ENCODE results near the gene ID3. TPM values are rescaled to one million over a fixed set of nuclear protein-coding genes. Genes with fewer than 3 reads are reported as not detected.

ID3 gene
- total RNA-seq, 2 donors from 2014 or later: 65.9 to 118 TPM

DNA sequence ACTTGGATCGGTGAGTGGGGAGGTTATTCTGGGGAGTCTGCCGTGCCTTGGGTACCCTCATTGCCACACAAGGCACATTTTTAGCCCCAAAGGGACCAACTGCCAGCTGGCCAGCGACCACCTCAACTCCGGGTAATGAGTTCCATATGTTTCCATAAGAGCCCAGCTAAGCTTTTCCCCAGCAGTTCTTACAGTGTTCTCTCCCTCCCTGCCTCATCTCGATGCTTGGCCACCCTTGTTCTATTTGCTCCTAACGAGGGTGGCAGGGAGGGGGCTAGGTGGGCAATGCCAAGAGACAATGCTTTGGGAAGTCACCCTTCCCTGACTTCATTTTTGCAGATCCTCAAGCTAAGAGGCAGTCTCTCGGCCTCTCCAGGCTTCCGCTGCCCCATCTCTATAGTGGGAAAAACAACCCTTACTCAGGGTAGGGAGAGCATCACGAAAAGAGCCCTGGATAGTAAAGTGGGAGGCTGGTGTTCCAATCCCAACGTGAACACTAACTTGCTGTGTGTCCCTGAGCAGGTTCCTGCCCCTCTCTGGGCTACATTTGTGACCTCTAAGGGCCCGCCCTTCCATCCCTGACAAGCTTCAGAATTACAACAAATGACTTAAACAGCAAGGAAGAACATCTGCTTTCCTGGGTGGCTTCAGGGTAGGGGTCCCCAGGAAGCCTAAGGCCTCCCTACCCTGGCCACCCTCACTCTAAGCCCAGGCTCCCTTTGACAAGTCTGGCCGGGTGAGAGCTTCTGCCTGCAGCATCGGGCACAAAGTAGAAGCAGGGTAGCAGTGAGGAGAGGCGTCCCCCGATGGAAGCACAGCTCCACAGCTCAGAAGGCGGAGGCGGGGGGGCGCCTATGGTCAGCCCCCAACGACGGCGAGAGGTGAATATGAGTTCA, 5.8 kb downstream of the ID3 start:
- Histone ChIP-seq H3K36me3 (replicated peaks in 1 of 2; ENCODE audit: insufficient read depth in 1 of 2, low read depth in 2 of 2) (no peaks in the 10 kb centered on the region), H3K27ac (peak overlapping the region; percentile 90 to 94 (median 92)), H3K9me3 (no peaks in the 10 kb centered on the region), H3K4me3 (no peak overlapping the region), H3K27me3 (no peaks in the 10 kb centered on the region), H3K4me1 (peaks cover 42% of the 10 kb centered on the region)
- TF ChIP-seq POLR2A (IDR thresholded peaks at IDR 0.05): no peak
- TF ChIP-seq, protein P1, sequence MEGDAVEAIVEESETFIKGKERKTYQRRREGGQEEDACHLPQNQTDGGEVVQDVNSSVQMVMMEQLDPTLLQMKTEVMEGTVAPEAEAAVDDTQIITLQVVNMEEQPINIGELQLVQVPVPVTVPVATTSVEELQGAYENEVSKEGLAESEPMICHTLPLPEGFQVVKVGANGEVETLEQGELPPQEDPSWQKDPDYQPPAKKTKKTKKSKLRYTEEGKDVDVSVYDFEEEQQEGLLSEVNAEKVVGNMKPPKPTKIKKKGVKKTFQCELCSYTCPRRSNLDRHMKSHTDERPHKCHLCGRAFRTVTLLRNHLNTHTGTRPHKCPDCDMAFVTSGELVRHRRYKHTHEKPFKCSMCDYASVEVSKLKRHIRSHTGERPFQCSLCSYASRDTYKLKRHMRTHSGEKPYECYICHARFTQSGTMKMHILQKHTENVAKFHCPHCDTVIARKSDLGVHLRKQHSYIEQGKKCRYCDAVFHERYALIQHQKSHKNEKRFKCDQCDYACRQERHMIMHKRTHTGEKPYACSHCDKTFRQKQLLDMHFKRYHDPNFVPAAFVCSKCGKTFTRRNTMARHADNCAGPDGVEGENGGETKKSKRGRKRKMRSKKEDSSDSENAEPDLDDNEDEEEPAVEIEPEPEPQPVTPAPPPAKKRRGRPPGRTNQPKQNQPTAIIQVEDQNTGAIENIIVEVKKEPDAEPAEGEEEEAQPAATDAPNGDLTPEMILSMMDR (IDR thresholded peaks at IDR 0.05): no peak
- peak in 1 of 4 donors; percentile 9 for DNase-seq
- ATAC-seq: no peak
- WGBS, 2 donors: 73 to 86% methylated on average over 18 to 21 of the region's 21 CpGs
- intact Hi-C loops (cut with DNase I): no loop called here

DNA sequence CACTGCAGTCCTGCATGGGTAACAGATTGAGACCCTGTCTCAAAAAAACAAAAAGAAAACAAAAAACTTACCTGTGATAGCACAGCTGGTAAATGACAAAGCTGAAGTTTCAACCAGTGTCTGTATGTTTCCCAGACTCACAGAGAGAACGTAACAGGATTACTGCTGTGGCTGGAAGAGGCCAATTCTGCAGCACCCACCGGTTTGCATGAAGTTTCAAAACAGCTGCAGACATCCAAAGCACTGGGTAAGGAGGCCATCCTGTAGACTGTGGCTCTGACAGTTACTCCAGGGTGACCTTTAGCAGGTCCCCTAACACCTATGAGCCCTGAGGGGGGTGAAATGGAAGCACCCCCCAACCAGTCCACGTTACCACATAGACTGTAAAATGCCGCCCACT, 7.5 kb downstream of the ID3 start:
- H3K27ac ChIP-seq: no peak overlapping the region
- intact Hi-C loops (cut with DNase I): no loop called here
- peaks cover 29% of the 10 kb centered on the region for H3K4me1 ChIP-seq
- no peak for DNase-seq
- ATAC-seq: no peak
- H3K36me3 ChIP-seq (replicated peaks in 1 of 2; ENCODE audit: insufficient read depth in 1 of 2, low read depth in 2 of 2): no peaks in the 10 kb centered on the region
- 83 to 84% methylated on average over 3 to 4 of the region's 4 CpGs for WGBS, 2 donors
- no peaks in the 10 kb centered on the region for H3K9me3 ChIP-seq
- TF ChIP-seq POLR2A (IDR thresholded peaks at IDR 0.05): no peak
- TF ChIP-seq, protein P1 (IDR thresholded peaks at IDR 0.05): no peak
- H3K4me3 ChIP-seq: no peak overlapping the region
- no peaks in the 10 kb centered on the region for H3K27me3 ChIP-seq

DNA sequence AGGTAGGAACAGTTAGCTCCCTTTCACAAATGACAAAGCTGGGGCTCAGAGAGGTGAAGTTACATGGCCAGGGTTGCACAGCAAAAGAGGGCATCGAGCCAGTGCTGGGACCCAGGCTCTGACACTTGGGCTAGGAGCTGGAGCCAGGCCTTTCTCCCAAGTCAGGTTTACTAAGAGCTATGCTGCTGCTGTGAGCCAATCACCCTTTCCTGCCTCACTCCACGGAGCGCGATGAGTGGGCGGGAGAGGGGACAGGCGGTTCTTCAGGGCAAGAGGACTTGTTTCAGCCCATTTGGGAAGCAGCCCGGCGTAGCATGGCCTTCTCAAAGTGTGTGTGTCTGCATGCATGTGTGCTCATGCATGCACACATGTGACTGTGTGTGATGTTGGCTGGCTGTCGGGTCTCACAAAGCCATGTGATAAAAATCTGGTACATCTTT, 10.6 kb downstream of the ID3 start:
- H3K27ac ChIP-seq: peak overlapping the region in 1 of 4 donors; percentile 44
- WGBS, 2 donors: 79 to 82% methylated on average over 9 of the region's 9 CpGs
- H3K4me3 ChIP-seq: no peak overlapping the region
- intact Hi-C loops (cut with DNase I): no loop called here
- TF ChIP-seq POLR2A (IDR thresholded peaks at IDR 0.05): no peak
- TF ChIP-seq, protein P1 (IDR thresholded peaks at IDR 0.05): no peak
- no peaks in the 10 kb centered on the region for H3K27me3 ChIP-seq
- no peaks in the 10 kb centered on the region for H3K36me3 ChIP-seq (replicated peaks in 1 of 2; ENCODE audit: insufficient read depth in 1 of 2, low read depth in 2 of 2)
- H3K4me1 ChIP-seq: peaks cover 7% of the 10 kb centered on the region
- ATAC-seq: no peak
- no peaks in the 10 kb centered on the region for H3K9me3 ChIP-seq
- peak in 3 of 4 donors; percentile 28 to 43 (median 38) for DNase-seq

DNA sequence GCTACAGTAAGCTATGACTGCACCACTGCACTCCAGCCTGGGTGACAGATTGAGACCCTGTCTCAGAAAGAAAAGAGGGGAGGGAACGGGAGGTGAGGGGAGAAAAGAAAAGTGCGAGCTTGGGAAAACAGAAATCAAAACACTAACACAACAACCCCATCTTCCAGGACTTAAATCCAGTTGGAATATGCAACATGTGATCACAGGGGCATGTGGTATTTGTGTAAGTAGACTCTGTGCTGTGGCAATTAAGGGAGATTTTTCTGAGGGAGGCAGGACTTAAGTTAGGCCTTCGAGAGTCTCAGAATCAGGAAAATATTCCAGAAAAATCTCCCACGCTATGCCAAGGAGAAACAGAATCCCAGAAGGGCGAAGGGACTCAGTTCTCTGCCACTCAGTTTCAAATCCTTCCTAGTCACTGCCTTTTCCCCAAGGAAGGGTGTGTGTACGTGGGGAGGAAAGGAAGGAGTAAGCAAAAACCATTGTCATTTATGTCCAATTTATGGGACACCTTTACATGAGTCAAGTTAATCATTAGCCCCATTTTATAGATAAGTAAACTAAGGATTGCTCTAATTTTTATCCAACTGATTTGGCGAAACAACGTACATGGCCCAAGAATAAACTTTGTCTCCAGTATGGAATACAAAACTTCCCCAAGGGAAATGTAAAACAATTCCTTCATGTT, 12.3 kb downstream of the ID3 start:
- 53 to 56% methylated on average over 8 of the region's 8 CpGs for WGBS, 2 donors
- Histone ChIP-seq H3K27me3 (no peaks in the 10 kb centered on the region), H3K4me3 (no peak overlapping the region), H3K9me3 (no peaks in the 10 kb centered on the region), H3K4me1 (peaks cover 5% of the 10 kb centered on the region), H3K27ac (no peak overlapping the region), H3K36me3 (replicated peaks in 1 of 2; ENCODE audit: insufficient read depth in 1 of 2, low read depth in 2 of 2) (no peaks in the 10 kb centered on the region)
- intact Hi-C loops (cut with DNase I): no loop called here
- ATAC-seq (no peak), DNase-seq (no peak)
- TF ChIP-seq, protein P1 (IDR thresholded peaks at IDR 0.05): no peak
- no peak for TF ChIP-seq POLR2A (IDR thresholded peaks at IDR 0.05)
